ENCODE results near the gene PLCG1.
"Not testable (repeated sequence)": the region's sequence is repeated elsewhere in the genome, so short reads cannot be mapped to it uniquely, and the experiment has no call there.

Gene PLCG1

GRCh38 chr20:41125530-41126457 lies 11.5 kb upstream of the PLCG1 start:
- DNase-seq: no peak

- no peak for DNase-seq
These were observed 10.6 kb upstream of the PLCG1 start for GRCh38 chr20:41126719-41127118.

- DNase-seq: not testable (repeated sequence)
These were observed 9.0 kb upstream of the PLCG1 start for GRCh38 chr20:41128317-41128716.

GRCh38 chr20:41131594-41132387 lies 5.6 kb upstream of the PLCG1 start:
- DNase-seq: no peak

- DNase-seq: not testable (repeated sequence)
These were observed 5.0 kb upstream of the PLCG1 start for GRCh38 chr20:41132388-41132775.

- no peak for DNase-seq
These were observed 3.5 kb upstream of the PLCG1 start for GRCh38 chr20:41133709-41134361.

GRCh38 chr20:41134362-41135186 lies 2.8 kb upstream of the PLCG1 start:
- no peak for DNase-seq

GRCh38 chr20:41135187-41135887 lies 2.0 kb upstream of the PLCG1 start:
- no peak for DNase-seq

- DNase-seq: no peak
These were observed 1.3 kb upstream of the PLCG1 start for GRCh38 chr20:41135888-41136679.

GRCh38 chr20:41137614-41138474 lies 501 bp downstream of the PLCG1 start:
- DNase-seq: no peak

GRCh38 chr20:41138475-41139226 lies 1.3 kb downstream of the PLCG1 start:
- no peak for DNase-seq

- DNase-seq: no peak
These were observed 2.1 kb downstream of the PLCG1 start for GRCh38 chr20:41139227-41140093.

GRCh38 chr20:41140226-41141133 lies 3.1 kb downstream of the PLCG1 start:
- no peak for DNase-seq

GRCh38 chr20:41141153-41141815 lies 3.9 kb downstream of the PLCG1 start:
- no peak for DNase-seq

- DNase-seq: no peak
These were observed 4.9 kb downstream of the PLCG1 start for GRCh38 chr20:41142245-41142644.

GRCh38 chr20:41142919-41143318 lies 5.6 kb downstream of the PLCG1 start:
- DNase-seq: no peak

Measured in NCI-H1417 treated with DMSO at 0.1 percent for 48 hours (cell line).